ENCODE data around the gene C16orf86.

- no peak for TF ChIP-seq CTCF (IDR thresholded peaks at IDR 0.05; ENCODE audit: insufficient read depth, low read length, poor library complexity, severe bottlenecking)
- TF ChIP-seq EZH2phosphoT487 (conservative IDR thresholded peaks at IDR 0.05; ENCODE audit: low read length): no peak
These were observed 10.1 kb upstream of the C16orf86 start for GRCh38 chr16:67656344-67657016.
